H9 (cell line): ENCODE results near the gene PPP1R12A. TPM values are rescaled to one million over a fixed set of nuclear protein-coding genes. Genes with fewer than 3 reads are reported as not detected.

ENCODE experiments used
- DNase-seq: peaks from one replicate; pipeline ENCODE4 v3.0.0-alpha.2; 2017
- H2AFZ ChIP-seq: one replicate; pipeline ENCODE4 v1.6.1; 2013; ENCODE audit warnings: mild to moderate bottlenecking, low read length, control low read depth, moderate library complexity
- H2AK5ac ChIP-seq: 2 replicates; pipeline ENCODE4 v1.6.1; 2013; ENCODE audit warnings: low read length, control low read depth, mixed read lengths; ENCODE audit not compliant: insufficient read length
- H2BK120ac ChIP-seq: one replicate; pipeline ENCODE4 v1.6.1; 2013; ENCODE audit warnings: low read depth, mild to moderate bottlenecking, low read length, control low read depth, inconsistent platforms; ENCODE audit not compliant: poor library complexity, severe bottlenecking
- H2BK12ac ChIP-seq: 2 replicates; pipeline ENCODE4 v1.6.1; 2013; ENCODE audit warnings: low read length, control low read depth, mixed read lengths, low read depth; ENCODE audit not compliant: insufficient read length
- H2BK15ac ChIP-seq: 2 replicates; pipeline ENCODE4 v1.6.1; 2013; ENCODE audit warnings: low read depth, low read length, control low read depth
- H2BK20ac ChIP-seq: one replicate; pipeline ENCODE4 v1.6.1; 2013; ENCODE audit warnings: low read depth, mild to moderate bottlenecking, low read length, control low read depth, inconsistent platforms; ENCODE audit not compliant: poor library complexity, severe bottlenecking
- H2BK5ac ChIP-seq: 2 replicates; pipeline ENCODE4 v1.6.1; 2013; ENCODE audit warnings: low read length, control low read depth, mixed read lengths; ENCODE audit not compliant: insufficient read length
- H3K14ac ChIP-seq: 2 replicates; pipeline ENCODE4 v1.6.1; 2013; ENCODE audit warnings: low read length, control low read depth; ENCODE audit not compliant: insufficient read depth
- H3K18ac ChIP-seq: 2 replicates; pipeline ENCODE4 v1.6.1; 2013; ENCODE audit warnings: low read depth, mild to moderate bottlenecking, mixed read lengths, low read length, control low read depth; ENCODE audit not compliant: insufficient read length
- H3K23ac ChIP-seq: 2 replicates; pipeline ENCODE4 v1.6.1; 2013; ENCODE audit warnings: low read length, control low read depth, mixed read lengths, low read depth; ENCODE audit not compliant: insufficient read length
- H3K23me2 ChIP-seq: 2 replicates; pipeline ENCODE4 v1.6.1; 2013; ENCODE audit warnings: low read depth, mild to moderate bottlenecking, mixed read lengths, low read length, control low read depth; ENCODE audit not compliant: insufficient read length, poor library complexity, severe bottlenecking
- H3K27ac ChIP-seq: 2 replicates; pipeline ENCODE4 v1.5.1; 2013; ENCODE audit warnings: low read length, control low read depth, mixed read lengths, low read depth; ENCODE audit not compliant: insufficient read length
- H3K27me3 ChIP-seq: 2 replicates; pipeline ENCODE4 v1.6.1; 2013; ENCODE audit warnings: low read length, control low read depth, inconsistent platforms; ENCODE audit not compliant: insufficient read depth
- H3K4ac ChIP-seq: 2 replicates; pipeline ENCODE4 v1.6.1; 2013; ENCODE audit warnings: low read depth, mild to moderate bottlenecking, control low read depth, inconsistent platforms, low read length, moderate library complexity
- H3K4me1 ChIP-seq: 2 replicates; pipeline ENCODE4 v1.6.1; 2013; ENCODE audit warnings: low read length, control low read depth, inconsistent platforms; ENCODE audit not compliant: insufficient read depth
- H3K4me2 ChIP-seq: 2 replicates; pipeline ENCODE4 v1.6.1; 2013; ENCODE audit warnings: low read length, control low read depth, mixed read lengths; ENCODE audit not compliant: insufficient read length, insufficient read depth
- H3K56ac ChIP-seq: 2 replicates; pipeline ENCODE4 v1.6.1; 2013; ENCODE audit warnings: low read depth, mild to moderate bottlenecking, mixed read lengths, low read length, control low read depth; ENCODE audit not compliant: insufficient read length
- H3K79me1 ChIP-seq: 2 replicates; pipeline ENCODE4 v1.6.1; 2013; ENCODE audit warnings: low read depth, mild to moderate bottlenecking, moderate library complexity, low read length, control low read depth, inconsistent platforms; ENCODE audit not compliant: insufficient read depth, poor library complexity, severe bottlenecking
- H3K79me2 ChIP-seq: 2 replicates; pipeline ENCODE4 v1.6.1; 2013; ENCODE audit warnings: low read length, control low read depth, inconsistent platforms; ENCODE audit not compliant: insufficient read depth
- H3K9ac ChIP-seq: 2 replicates; pipeline ENCODE4 v1.6.1; 2013; ENCODE audit warnings: low read length, control low read depth, mixed read lengths; ENCODE audit not compliant: insufficient read length; ENCODE audit errors: extremely low read depth
- H3K9me3 ChIP-seq: one replicate; pipeline ENCODE4 v1.6.1; 2013; ENCODE audit warnings: low read depth, low read length, inconsistent platforms; ENCODE audit not compliant: control insufficient read depth
- H3T11ph ChIP-seq: one replicate; pipeline ENCODE4 v1.6.1; 2013; ENCODE audit warnings: mild to moderate bottlenecking, low read length, control low read depth, inconsistent platforms
- H4K20me1 ChIP-seq: one replicate; pipeline ENCODE4 v1.6.1; 2013; ENCODE audit not compliant: control insufficient read depth, insufficient read length, insufficient read depth
- H4K5ac ChIP-seq: 2 replicates; pipeline ENCODE4 v1.6.1; 2013; ENCODE audit warnings: low read depth, mild to moderate bottlenecking, mixed read lengths, low read length, control low read depth; ENCODE audit not compliant: insufficient read length
- H4K8ac ChIP-seq: replicated peaks from 2 replicates; pipeline ENCODE4 v1.6.1; 2013; ENCODE audit warnings: low read length, control low read depth, mixed read lengths, low read depth; ENCODE audit not compliant: insufficient read length
- H4K91ac ChIP-seq: 2 replicates; pipeline ENCODE4 v1.6.1; 2013; ENCODE audit warnings: low read depth, mild to moderate bottlenecking, moderate library complexity, mixed read lengths, low read length, control low read depth; ENCODE audit not compliant: insufficient read length
- H3K27ac Mint-ChIP-seq, 3 experiments: 2 replicates in 2 of 3; 3 replicates in 1 of 3; pipeline ENCODE4 v1.8.0; 2020 to 2021; ENCODE audit warnings: mixed read lengths in 3 of 3, mild to moderate bottlenecking in 1 of 3, moderate library complexity in 1 of 3
- H3K27me3 Mint-ChIP-seq: 2 replicates; pipeline ENCODE4 v1.8.0; 2021; ENCODE audit warnings: low read depth, mild to moderate bottlenecking, moderate library complexity, mixed read lengths
- H3K36me3 Mint-ChIP-seq, 3 experiments: 2 replicates in 2 of 3; 3 replicates in 1 of 3; pipeline ENCODE4 v1.8.0; 2020 to 2021; ENCODE audit warnings: low read depth in 3 of 3, mixed read lengths in 3 of 3; ENCODE audit not compliant: insufficient read depth in 1 of 3
- H3K4me1 Mint-ChIP-seq, 2 experiments: 2 replicates each; pipeline ENCODE4 v1.8.0; 2020; ENCODE audit warnings: mixed read lengths in 2 of 2
- H3K4me3 Mint-ChIP-seq, 2 experiments: 2 replicates in 1 of 2; 3 replicates in 1 of 2; pipeline ENCODE4 v1.8.0; 2020 to 2021; ENCODE audit warnings: mild to moderate bottlenecking in 2 of 2, mixed read lengths in 2 of 2, moderate library complexity in 1 of 2
- H3K9me3 Mint-ChIP-seq, 2 experiments: 2 replicates in 1 of 2; 3 replicates in 1 of 2; pipeline ENCODE4 v1.8.0; 2020; ENCODE audit warnings: mild to moderate bottlenecking in 2 of 2, mixed read lengths in 2 of 2, moderate library complexity in 1 of 2
- WGBS: extraction: QIAGEN DNeasy Blood & Tissue Kit; methylation state at CpG from one replicate; pipeline ENCODE4 v1.1.7; 2013; ENCODE audit warnings: missing lambda C conversion rate, low lambda C conversion rate, mixed read lengths; ENCODE audit not compliant: insufficient read length; ENCODE audit errors: extremely low coverage; 5-methylcytosine and 5-hydroxymethylcytosine counted together
- total RNA-seq: library from RNA; stranded (reverse); gene quantifications from 2 replicates; pipeline ENCODE4 v1.2.1, GENCODE V29; 2021
- TF ChIP-seq, protein P1 (sequence below): fragments of 200-600 bp; sonication (generic); conservative IDR thresholded peaks from 3 replicates; pipeline ENCODE4 v1.8.0; 2021; ENCODE audit warnings: antibody characterized with exemption, mild to moderate bottlenecking

PPP1R12A gene
- total RNA-seq, 1 experiment from 2014 or later: 93.5 TPM

GRCh38 chr12:79859646-79860045 lies 75.3 kb downstream of the PPP1R12A start:
- WGBS: no CpG with 5 or more reads among the region's 8 CpGs
- DNase-seq: no peak
- no peak overlapping the region for H3K27ac ChIP-seq
- no peak overlapping the region for H4K5ac ChIP-seq
- H3K4me1 ChIP-seq: no peaks in the 10 kb centered on the region
- no peak overlapping the region for H3K18ac ChIP-seq
- H3K4me3 Mint-ChIP-seq: no peak overlapping the region
- no peak overlapping the region for H3K4me2 ChIP-seq
- no peaks in the 10 kb centered on the region for H3K23me2 ChIP-seq
- peaks cover 13% of the 10 kb centered on the region for H3K79me1 ChIP-seq
- TF ChIP-seq, protein P1, sequence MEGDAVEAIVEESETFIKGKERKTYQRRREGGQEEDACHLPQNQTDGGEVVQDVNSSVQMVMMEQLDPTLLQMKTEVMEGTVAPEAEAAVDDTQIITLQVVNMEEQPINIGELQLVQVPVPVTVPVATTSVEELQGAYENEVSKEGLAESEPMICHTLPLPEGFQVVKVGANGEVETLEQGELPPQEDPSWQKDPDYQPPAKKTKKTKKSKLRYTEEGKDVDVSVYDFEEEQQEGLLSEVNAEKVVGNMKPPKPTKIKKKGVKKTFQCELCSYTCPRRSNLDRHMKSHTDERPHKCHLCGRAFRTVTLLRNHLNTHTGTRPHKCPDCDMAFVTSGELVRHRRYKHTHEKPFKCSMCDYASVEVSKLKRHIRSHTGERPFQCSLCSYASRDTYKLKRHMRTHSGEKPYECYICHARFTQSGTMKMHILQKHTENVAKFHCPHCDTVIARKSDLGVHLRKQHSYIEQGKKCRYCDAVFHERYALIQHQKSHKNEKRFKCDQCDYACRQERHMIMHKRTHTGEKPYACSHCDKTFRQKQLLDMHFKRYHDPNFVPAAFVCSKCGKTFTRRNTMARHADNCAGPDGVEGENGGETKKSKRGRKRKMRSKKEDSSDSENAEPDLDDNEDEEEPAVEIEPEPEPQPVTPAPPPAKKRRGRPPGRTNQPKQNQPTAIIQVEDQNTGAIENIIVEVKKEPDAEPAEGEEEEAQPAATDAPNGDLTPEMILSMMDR: no peak
- H2BK12ac ChIP-seq: no peak overlapping the region
- H3K9me3 Mint-ChIP-seq: no peaks in the 10 kb centered on the region
- no peak overlapping the region for H2BK15ac ChIP-seq
- H2AK5ac ChIP-seq: no peak overlapping the region
- H4K20me1 ChIP-seq: no peaks in the 10 kb centered on the region
- peaks cover 13% of the 10 kb centered on the region; the same call in 1 of the 2 replicates for H3K79me2 ChIP-seq
- peaks cover 9 to 18% of the 10 kb centered on the region in 2 experiments for H3K4me1 Mint-ChIP-seq
- H4K8ac ChIP-seq: no peak overlapping the region
- no peak overlapping the region for H3K4ac ChIP-seq
- no peak overlapping the region for H3K23ac ChIP-seq
- H3T11ph ChIP-seq: no peak overlapping the region
- H3K27me3 Mint-ChIP-seq: no peaks in the 10 kb centered on the region
- no peak overlapping the region for H3K14ac ChIP-seq
- H2BK20ac ChIP-seq: no peak overlapping the region
- no peak overlapping the region for H2BK120ac ChIP-seq
- H3K36me3 Mint-ChIP-seq: peaks cover 13 to 19% (median 17%) of the 10 kb centered on the region in 3 experiments
- no peak overlapping the region for H3K9ac ChIP-seq
- H3K56ac ChIP-seq: no peak overlapping the region
- no peak overlapping the region for H4K91ac ChIP-seq
- no peaks in the 10 kb centered on the region for H3K27me3 ChIP-seq
- no peak overlapping the region for H3K27ac Mint-ChIP-seq
- H2AFZ ChIP-seq: no peak overlapping the region
- H2BK5ac ChIP-seq: no peak overlapping the region
- H3K9me3 ChIP-seq: no peaks in the 10 kb centered on the region
